GM23338 (cell line): ENCODE data around the gene IL17REL. TPM values are rescaled to one million over a fixed set of nuclear protein-coding genes. Genes with fewer than 3 reads are reported as not detected.

Experiments
- ATAC-seq: fragments of 200-7000 bp; cut with Tn5 transposase; 3 replicates; pipeline ENCODE4 v1.9.1; 2020
- DNase-seq: peaks from one replicate; pipeline ENCODE4 v3.0.0-alpha.2; 2015; ENCODE audit warnings: low spot score
- H2AFZ ChIP-seq: fragments of 200-600 bp; sonication (generic); 2 replicates; pipeline ENCODE4 v1.8.0; 2016; ENCODE audit warnings: antibody characterized with exemption, mild to moderate bottlenecking, moderate library complexity
- H3F3A ChIP-seq: fragments of 200-600 bp; sonication (generic); replicated peaks from 2 replicates; pipeline ENCODE4 v1.8.0; 2017; ENCODE audit warnings: antibody characterized with exemption, mixed run types, low read depth
- H3K27ac ChIP-seq: fragments of 200-600 bp; sonication (generic); 2 replicates; pipeline ENCODE4 v1.6.1; 2016; ENCODE audit warnings: low read depth
- H3K27me3 ChIP-seq: fragments of 200-600 bp; sonication (generic); 2 replicates; pipeline ENCODE4 v1.8.0; 2016; ENCODE audit warnings: mild to moderate bottlenecking, mixed run types, moderate library complexity; ENCODE audit not compliant: insufficient read depth
- H3K36me3 ChIP-seq: fragments of 200-600 bp; sonication (generic); 2 replicates; pipeline ENCODE4 v1.8.0; 2016; ENCODE audit warnings: mild to moderate bottlenecking; ENCODE audit not compliant: insufficient read depth
- H3K4me1 ChIP-seq: fragments of 200-600 bp; sonication (generic); 2 replicates; pipeline ENCODE4 v1.8.0; 2016; ENCODE audit warnings: mild to moderate bottlenecking, moderate library complexity; ENCODE audit not compliant: insufficient read depth
- H3K4me2 ChIP-seq: fragments of 200-600 bp; sonication (generic); 2 replicates; pipeline ENCODE4 v1.7.1; 2017; ENCODE audit warnings: mixed run types
- H3K4me3 ChIP-seq: fragments of 200-600 bp; sonication (generic); 2 replicates; pipeline ENCODE4 v1.6.1; 2016; ENCODE audit warnings: mixed run types
- H3K79me2 ChIP-seq: fragments of 200-600 bp; sonication (generic); replicated peaks from 2 replicates; pipeline ENCODE4 v1.8.0; 2017; ENCODE audit warnings: mild to moderate bottlenecking; ENCODE audit not compliant: insufficient read depth
- H3K9me2 ChIP-seq: fragments of 200-600 bp; sonication (generic); 2 replicates; pipeline ENCODE4 v1.8.0; 2017; ENCODE audit not compliant: insufficient read depth
- H4K20me1 ChIP-seq: fragments of 200-600 bp; sonication (generic); replicated peaks from 2 replicates; pipeline ENCODE4 v1.8.0; 2017; ENCODE audit warnings: mild to moderate bottlenecking; ENCODE audit not compliant: insufficient read depth
- H3K27ac Mint-ChIP-seq: 2 replicates; pipeline ENCODE4 v1.8.0; 2020; ENCODE audit warnings: inconsistent platforms, mild to moderate bottlenecking, moderate library complexity, mixed read lengths
- H3K27me3 Mint-ChIP-seq: 3 replicates; pipeline ENCODE4 v1.8.0; 2022; ENCODE audit warnings: low read depth, mild to moderate bottlenecking, moderate library complexity, mixed read lengths, inconsistent platforms; ENCODE audit not compliant: insufficient read depth, poor library complexity
- H3K36me3 Mint-ChIP-seq: 3 replicates; pipeline ENCODE4 v1.8.0; 2021; ENCODE audit warnings: low read depth, mild to moderate bottlenecking, inconsistent platforms, moderate library complexity, mixed read lengths
- H3K4me1 Mint-ChIP-seq: 3 replicates; pipeline ENCODE4 v1.8.0; 2020; ENCODE audit warnings: mild to moderate bottlenecking, inconsistent platforms, mixed read lengths
- H3K4me3 Mint-ChIP-seq: 3 replicates; pipeline ENCODE4 v1.8.0; 2021; ENCODE audit warnings: moderate library complexity, mild to moderate bottlenecking, inconsistent platforms, mixed read lengths
- H3K9me3 Mint-ChIP-seq: 3 replicates; pipeline ENCODE4 v1.8.0; 2020; ENCODE audit warnings: moderate library complexity, mild to moderate bottlenecking, inconsistent platforms, mixed read lengths
- CTCF ChIP-seq, 2 experiments: fragments of 200-600 bp in 1 of 2; sonication (generic) in 1 of 2; conservative IDR thresholded peaks; 2 replicates each; pipeline versions ENCODE4 v1.5.1 to v1.6.1; 2016 to 2017; ENCODE audit warnings: antibody characterized with exemption in 2 of 2, low read depth in 2 of 2, mild to moderate bottlenecking in 2 of 2, moderate library complexity in 1 of 2
- ETS1 ChIP-seq: IDR thresholded peaks from 2 replicates; pipeline ENCODE4 v1.6.1; 2016; ENCODE audit warnings: antibody characterized with exemption
- EZH2 ChIP-seq: fragments of 200-600 bp; sonication (generic); IDR thresholded peaks from one replicate; pipeline ENCODE4 v1.8.0; 2017; ENCODE audit warnings: antibody characterized with exemption, mild to moderate bottlenecking, low read depth; ENCODE audit not compliant: unreplicated experiment
- EZH2phosphoT487 ChIP-seq: fragments of 200-600 bp; sonication (generic); IDR thresholded peaks from one replicate; pipeline ENCODE4 v1.8.1; 2018; ENCODE audit warnings: antibody characterized with exemption; ENCODE audit not compliant: unreplicated experiment
- JUNB ChIP-seq: IDR thresholded peaks from one replicate; pipeline ENCODE4 v1.6.1; 2016; ENCODE audit warnings: antibody characterized with exemption; ENCODE audit not compliant: unreplicated experiment
- NANOG ChIP-seq: IDR thresholded peaks from 2 replicates; pipeline ENCODE4 v1.6.1; 2016; ENCODE audit warnings: antibody characterized with exemption, borderline replicate concordance
- REST ChIP-seq: IDR thresholded peaks from one replicate; pipeline ENCODE4 v1.6.1; 2018; ENCODE audit warnings: antibody characterized with exemption; ENCODE audit not compliant: unreplicated experiment
- STAT1 ChIP-seq: IDR thresholded peaks from one replicate; pipeline ENCODE4 v1.6.1; 2016; ENCODE audit warnings: antibody characterized with exemption; ENCODE audit not compliant: unreplicated experiment
- ZNF331 ChIP-seq: fragments of 250-450 bp; sonication (Bioruptor Pico); IDR thresholded peaks from 2 replicates; pipeline ENCODE4 v1.5.0; 2020; ENCODE audit warnings: low read depth, mild to moderate bottlenecking, moderate library complexity
- polyA plus RNA-seq: library from polyadenylated mRNA; unstranded; fragments of >200 nt; fragmentation: Nextera tagmentation; extraction: Ambion mirVana; gene quantifications from 2 replicates; pipeline ENCODE4 v1.2.1, GENCODE V29; 2016
- total RNA-seq: library from RNA; depleted of rRNA; stranded (reverse); fragments of >200 nt; shearing (Covaris generic); gene quantifications from 2 replicates; pipeline ENCODE4 v1.2.3, GENCODE V29; 2014

Gene IL17REL
- total and polyA plus RNA-seq, 2 experiments from 2014 or later, result 0.31 TPM; not detected in 1

- no peak for TF ChIP-seq REST
- TF ChIP-seq ZNF331, result no peak
- TF ChIP-seq ETS1, result no peak
- TF ChIP-seq EZH2, result no peak
- no peak for TF ChIP-seq CTCF (conservative IDR thresholded peaks at IDR 0.05; ENCODE audit: low read depth in 2 of 2)
Observed at GRCh38 chr22:49954991-49955580, 57.5 kb downstream of the IL17REL start (continued).

- no peak overlapping the region for H3K4me3 Mint-ChIP-seq
- no peak for ATAC-seq
- H3K4me1 ChIP-seq, result no peaks in the 10 kb centered on the region
- no peaks in the 10 kb centered on the region for H3K36me3 ChIP-seq
- no peak for DNase-seq
- H2AFZ ChIP-seq, result no peak overlapping the region
- no peaks in the 10 kb centered on the region for H4K20me1 ChIP-seq
- H3K79me2 ChIP-seq, result no peaks in the 10 kb centered on the region
- H3K27ac ChIP-seq, result no peak overlapping the region
- peaks cover 10% of the 10 kb centered on the region; the same call in 2 of the 3 replicates for H3K4me1 Mint-ChIP-seq
- H3K4me3 ChIP-seq, result no peak overlapping the region
- no peaks in the 10 kb centered on the region for H3K9me2 ChIP-seq
- H3K27ac Mint-ChIP-seq, result no peak overlapping the region
- H3K9me3 Mint-ChIP-seq, result no peaks in the 10 kb centered on the region
- peaks cover 6% of the 10 kb centered on the region; the same call in 1 of the 2 replicates for H3K27me3 ChIP-seq
- no peaks in the 10 kb centered on the region for H3F3A ChIP-seq
- H3K36me3 Mint-ChIP-seq, result no peaks in the 10 kb centered on the region
- TF ChIP-seq NANOG (no peak), STAT1 (no peak), EZH2phosphoT487 (no peak), JUNB (no peak)
- peaks cover 5% of the 10 kb centered on the region for H3K27me3 Mint-ChIP-seq
- no peak overlapping the region for H3K4me2 ChIP-seq
Observed at GRCh38 chr22:49954354-49954753, 58.2 kb downstream of the IL17REL start.
